Ammon's horn (tissue), 1 donor: ENCODE data around the gene APPL1.
"Not testable (repeated sequence)": the region's sequence is repeated elsewhere in the genome, so short reads cannot be mapped to it uniquely, and the experiment has no call there.

Experiments
- DNase-seq: peaks from one replicate; pipeline ENCODE4 v3.0.0-alpha.2; 2016; ENCODE audit warnings: low spot score

APPL1 gene

GRCh38 chr3:57268416-57268815 is 40.9 kb downstream of the APPL1 start:
- no peak for DNase-seq

DNA sequence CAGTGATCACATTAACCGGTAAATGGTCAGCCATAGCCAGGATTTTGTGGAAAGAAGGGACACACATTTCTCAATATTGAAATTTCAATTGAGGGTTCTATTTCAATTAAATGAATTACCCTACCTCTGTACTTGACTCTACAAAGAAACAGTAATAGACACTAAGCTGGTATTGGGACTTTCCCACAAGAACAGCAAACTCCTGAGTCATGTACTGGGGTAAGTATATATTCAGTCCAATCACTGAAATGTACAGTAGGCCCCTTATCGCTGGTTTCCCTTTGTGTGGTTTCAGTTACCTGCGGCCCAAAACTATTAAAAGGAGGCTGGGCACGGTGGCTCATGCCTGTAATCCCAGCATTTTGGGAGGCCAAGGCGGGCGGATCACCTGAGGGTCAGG is 47.3 kb downstream of the APPL1 start:
- no peak for DNase-seq

DNA sequence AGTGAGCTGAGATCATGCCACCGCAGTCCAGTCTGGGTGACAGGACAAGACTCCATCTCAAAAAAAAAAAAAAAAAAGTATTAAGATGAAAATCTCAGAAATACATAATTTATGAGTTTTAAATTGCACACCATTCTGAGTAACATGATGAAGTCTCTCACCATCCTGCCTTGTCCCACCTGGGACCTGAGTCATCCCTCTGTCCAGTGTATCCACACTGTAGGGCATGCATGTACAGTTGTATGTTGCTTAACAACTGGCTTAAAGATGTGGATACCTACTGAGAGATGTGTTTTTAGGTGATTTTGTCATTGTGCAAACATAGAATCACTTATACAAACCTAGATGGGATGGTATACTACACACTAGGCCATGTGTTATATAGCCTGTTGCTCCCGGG is 47.9 kb downstream of the APPL1 start:
- no peak for DNase-seq

DNA sequence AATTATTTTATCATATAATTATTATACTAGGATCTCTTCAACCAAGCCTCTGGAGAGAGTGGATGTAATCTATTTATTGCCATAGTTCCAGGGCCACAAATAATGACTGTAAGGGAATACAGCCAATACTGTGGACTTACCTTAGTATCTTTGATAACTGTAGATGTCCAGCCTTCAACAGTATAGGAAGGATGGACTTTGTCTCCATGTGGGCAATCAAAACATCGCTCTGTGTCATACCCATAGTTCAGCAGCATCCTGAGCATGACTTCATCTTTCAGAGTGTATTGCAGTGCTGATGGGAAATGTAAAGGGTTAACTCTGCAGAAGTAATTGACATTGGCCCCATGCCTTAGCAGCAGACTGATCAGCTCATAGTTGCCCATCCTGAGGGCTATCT is 50.7 kb downstream of the APPL1 start:
- no peak for DNase-seq

DNA sequence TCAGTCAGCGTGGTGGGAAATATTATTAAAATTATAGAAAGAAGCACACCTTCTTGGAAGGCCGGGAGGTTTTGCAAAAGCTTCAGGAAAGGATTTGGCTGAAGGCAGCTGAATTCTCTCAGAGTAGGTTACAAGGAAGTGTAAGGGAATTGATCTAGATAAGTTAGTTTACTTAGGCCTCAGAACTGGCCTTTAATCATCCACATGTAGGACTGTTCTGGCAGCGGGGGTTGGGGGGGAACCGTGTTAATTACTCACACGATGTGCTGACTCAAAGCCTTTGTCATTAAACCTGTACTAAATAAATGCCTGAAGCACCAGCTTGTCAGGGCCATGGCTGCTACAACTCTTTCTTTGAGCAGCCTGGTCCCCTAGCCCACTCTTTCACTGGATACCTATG is 52.2 kb downstream of the APPL1 start:
- no peak for DNase-seq

GRCh38 chr3:57281715-57282114 is 54.2 kb downstream of the APPL1 start:
- no peak for DNase-seq

DNA sequence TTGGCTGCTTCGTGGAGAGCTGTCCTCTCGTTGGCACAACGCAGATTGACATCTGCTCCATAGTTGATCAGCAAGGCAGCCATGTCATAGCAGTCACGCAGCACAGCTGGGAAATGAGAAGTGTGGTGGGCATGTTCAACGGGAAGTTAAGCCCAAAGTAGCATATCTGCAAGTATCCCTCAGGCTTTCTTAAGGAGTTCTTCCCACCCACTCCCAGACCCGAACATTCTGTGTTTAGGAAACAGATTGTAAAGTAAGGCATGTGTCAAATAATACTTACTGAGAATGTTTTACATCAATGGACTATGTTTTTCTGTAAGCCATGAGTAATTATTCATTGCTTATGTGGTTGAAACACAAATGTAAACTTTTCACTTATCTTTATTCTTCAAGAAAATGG is 55.8 kb downstream of the APPL1 start:
- DNase-seq: no peak

DNA sequence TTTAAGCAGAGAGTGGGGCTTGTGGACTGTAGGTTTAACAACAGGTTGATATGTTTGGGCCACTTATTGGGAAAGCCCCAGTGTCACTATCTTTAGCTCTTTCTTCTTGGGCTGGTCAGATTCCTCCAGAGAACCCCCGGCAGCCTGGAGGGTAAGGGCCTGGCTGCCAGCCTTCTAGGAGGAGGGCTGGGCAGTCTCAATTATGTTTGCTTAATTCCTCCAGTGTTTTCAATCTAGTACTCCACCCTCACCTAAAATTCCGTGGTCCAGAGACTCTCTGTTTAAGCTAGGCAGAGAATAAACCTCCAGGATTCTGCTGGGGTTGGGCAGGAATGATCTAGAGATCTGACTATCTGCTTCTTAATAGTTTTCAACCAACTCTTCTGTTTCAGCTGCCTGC is 59.7 kb downstream of the APPL1 start:
- DNase-seq: no peak

GRCh38 chr3:57288403-57288802 is 60.9 kb downstream of the APPL1 start:
- no peak for DNase-seq

GRCh38 chr3:57292159-57292896 is 64.8 kb downstream of the APPL1 start, which contains the start of gene ASB14:
Gene ASB14, minus strand, starts transcription at chr3:57292685. Its CDS starts 652 bp downstream, at chr3:57292033.
- no peak for DNase-seq

DNA sequence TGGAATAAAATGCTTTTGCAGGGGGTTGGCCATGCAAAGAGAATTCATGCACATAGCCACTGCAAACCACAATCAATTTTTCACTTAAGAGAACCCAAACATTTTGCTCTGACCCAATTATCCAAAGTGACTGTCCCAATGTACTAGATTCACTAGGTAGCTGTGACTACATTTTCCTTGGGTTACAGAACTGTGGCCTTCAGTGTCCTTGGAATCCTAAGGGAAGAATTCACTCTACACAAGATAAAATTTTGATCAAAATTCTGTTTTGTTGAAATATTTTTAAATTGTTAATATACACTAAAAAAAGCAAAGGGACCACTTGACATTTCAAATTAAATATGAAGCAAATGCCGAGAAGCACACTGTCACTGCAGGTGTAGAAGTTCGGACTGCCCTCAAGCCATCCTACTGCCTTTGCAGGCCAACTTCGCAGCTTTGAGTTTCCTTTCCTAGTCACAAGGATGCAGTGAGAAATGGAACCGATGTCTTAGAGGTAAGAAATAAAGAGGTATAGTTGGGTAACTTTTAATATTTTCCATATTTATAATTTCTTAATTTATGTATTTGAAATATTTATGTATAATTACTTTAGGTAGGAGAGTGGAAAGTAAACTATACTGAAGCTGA is 65.5 kb downstream of the APPL1 start:
- no peak for DNase-seq

- no peak for DNase-seq
Observed at GRCh38 chr3:57298041-57298440, 70.5 kb downstream of the APPL1 start.

- not testable (repeated sequence) for DNase-seq
Observed at GRCh38 chr3:57303520-57303919, 76.0 kb downstream of the APPL1 start.

- no peak for DNase-seq
Observed at GRCh38 chr3:57309769-57310360, 82.3 kb downstream of the APPL1 start.

DNA sequence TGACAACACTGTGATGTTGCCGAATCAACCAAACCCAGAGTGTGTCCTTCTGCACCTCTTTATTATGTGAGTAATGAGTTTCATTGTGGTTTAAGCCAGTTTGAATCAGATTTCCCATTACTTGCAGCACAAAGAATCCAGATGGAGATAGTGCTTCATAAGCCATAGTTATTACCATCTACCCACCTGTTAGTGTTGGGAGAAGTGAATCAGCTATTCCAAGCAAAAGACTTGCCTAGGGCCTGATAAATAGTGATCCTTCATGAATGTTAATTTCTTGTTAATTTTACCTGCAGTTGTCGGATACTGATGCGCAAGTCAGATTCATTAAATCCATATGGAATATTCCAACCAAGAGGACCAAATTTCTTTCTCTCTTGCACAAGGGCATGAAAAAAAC is 86.7 kb downstream of the APPL1 start:
- DNase-seq: no peak
